Measurements from ENCODE around the gene TMEM80.

DNA sequence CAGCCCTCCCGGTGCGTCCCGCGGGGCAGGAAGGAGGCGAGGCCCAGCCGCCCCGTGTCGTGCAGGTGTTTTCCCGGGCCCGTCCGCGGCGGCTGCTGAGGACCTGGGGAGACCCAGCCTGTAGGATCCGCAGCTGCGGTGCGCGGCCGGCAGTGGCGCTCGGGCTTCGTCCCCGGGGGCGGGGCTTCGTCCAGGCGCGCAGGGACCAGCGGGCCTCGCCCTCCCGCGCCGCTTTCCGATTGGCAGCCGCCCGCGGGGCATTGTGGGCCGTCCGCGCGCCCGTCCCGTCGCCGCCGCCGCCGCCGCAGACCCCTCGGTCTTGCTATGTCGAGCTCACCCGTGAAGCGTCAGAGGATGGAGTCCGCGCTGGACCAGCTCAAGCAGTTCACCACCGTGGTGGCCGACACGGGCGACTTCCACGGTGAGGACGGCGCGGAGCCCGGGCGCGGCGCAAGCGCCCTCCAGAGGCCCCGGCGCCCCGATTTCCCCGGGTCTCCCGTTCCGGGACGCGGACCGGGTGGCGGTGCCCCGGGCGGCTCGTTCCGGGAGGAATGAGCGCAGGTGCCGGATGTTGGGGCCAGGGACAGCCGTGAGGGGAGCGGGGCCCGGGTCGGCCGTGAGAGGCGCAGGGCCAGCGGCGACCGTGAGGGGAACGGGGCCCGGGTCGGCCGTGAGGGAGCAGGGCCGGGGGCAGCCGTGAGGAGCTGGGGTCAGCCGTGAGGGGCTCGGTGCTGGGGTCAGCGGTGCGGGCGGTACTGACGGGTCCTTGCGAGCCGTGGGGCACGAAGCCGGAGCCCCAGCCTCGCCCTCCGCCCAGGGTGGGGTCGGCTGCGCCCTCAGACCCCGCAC, 51.8 kb downstream of the TMEM80 start, which contains the start of gene TALDO1:
- TF ChIP-seq SNAI2 (CRISPR knock-in tag; IDR thresholded peaks at IDR 0.05) (no peak), ZC3H10 (CRISPR knock-in tag; IDR thresholded peaks at IDR 0.05) (no peak), ZNF8 (CRISPR knock-in tag; IDR thresholded peaks at IDR 0.05) (no peak)
